Hepatocyte (in vitro differentiated cells): ENCODE results near the gene HECTD1.

Source experiments
- CTCF ChIP-seq: fragments of 200-600 bp; sonication (generic); IDR thresholded peaks from 2 replicates; pipeline ENCODE4 v1.5.1; 2016; ENCODE audit warnings: antibody characterized with exemption, mild to moderate bottlenecking; ENCODE audit not compliant: poor library complexity
- EZH2 ChIP-seq: fragments of 200-600 bp; sonication (generic); IDR thresholded peaks from 2 replicates; pipeline ENCODE4 v1.6.1; 2016; ENCODE audit warnings: antibody characterized with exemption, mild to moderate bottlenecking, borderline replicate concordance
- EZH2phosphoT487 ChIP-seq: fragments of 200-600 bp; sonication (generic); IDR thresholded peaks from one replicate; pipeline ENCODE4 v1.6.1; 2018; ENCODE audit warnings: antibody characterized with exemption, mild to moderate bottlenecking, low read depth, moderate library complexity; ENCODE audit not compliant: unreplicated experiment, severe bottlenecking

GRCh38 chr14:31190219-31190603 is 17.4 kb downstream of the HECTD1 start:
- TF ChIP-seq CTCF: no peak
- no peak for TF ChIP-seq EZH2
- no peak for TF ChIP-seq EZH2phosphoT487
